ENCODE measurements around the gene ATP11A.
"Not testable (repeated sequence)": the region's sequence is repeated elsewhere in the genome, so short reads cannot be mapped to it uniquely, and the experiment has no call there.

Gene ATP11A

GRCh38 chr13:112693831-112694497 is 4.1 kb downstream of the ATP11A start:
- no peak for DNase-seq

GRCh38 chr13:112695121-112695520 is 5.3 kb downstream of the ATP11A start:
- no peak for DNase-seq

- no peak for DNase-seq
Measured at GRCh38 chr13:112696001-112696868, 6.4 kb downstream of the ATP11A start.

GRCh38 chr13:112696869-112697465 is 7.1 kb downstream of the ATP11A start:
- no peak for DNase-seq

- DNase-seq: no peak
Measured at GRCh38 chr13:112697756-112698655, 8.2 kb downstream of the ATP11A start.

DNA sequence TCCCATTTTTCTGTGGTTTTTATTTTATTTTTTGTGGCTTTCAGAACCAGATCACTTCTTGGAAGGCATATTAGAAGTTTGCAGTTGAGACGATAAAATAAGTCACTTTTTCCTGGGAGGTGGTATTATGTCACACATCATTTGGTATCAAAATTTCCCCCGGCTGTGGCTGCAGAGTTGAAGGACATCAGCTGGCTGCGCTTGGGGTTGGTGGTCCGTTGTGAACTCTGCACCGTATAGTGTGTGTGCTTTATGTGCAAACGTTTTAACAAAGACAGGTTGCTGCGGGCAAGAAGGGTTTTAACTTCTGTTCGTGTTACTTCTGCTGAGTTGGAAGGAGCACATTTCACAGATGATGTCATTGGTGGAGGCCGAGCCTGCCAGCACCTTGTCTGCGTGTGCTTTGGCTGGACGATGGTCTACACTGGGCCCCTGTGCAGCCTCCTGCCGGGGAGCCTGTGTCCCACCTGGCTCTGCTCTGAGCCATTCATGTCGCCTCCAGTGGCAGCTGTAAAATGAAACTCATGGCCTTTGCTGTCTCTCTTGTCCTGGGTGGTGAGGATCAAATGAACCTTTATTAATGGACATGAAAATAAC is 9.6 kb downstream of the ATP11A start:
- no peak for DNase-seq

GRCh38 chr13:112700291-112701060 is 10.6 kb downstream of the ATP11A start:
- no peak for DNase-seq

- DNase-seq: no peak
Measured at GRCh38 chr13:112702341-112702985, 12.6 kb downstream of the ATP11A start.

GRCh38 chr13:112702986-112703379 is 13.1 kb downstream of the ATP11A start:
- no peak for DNase-seq

DNA sequence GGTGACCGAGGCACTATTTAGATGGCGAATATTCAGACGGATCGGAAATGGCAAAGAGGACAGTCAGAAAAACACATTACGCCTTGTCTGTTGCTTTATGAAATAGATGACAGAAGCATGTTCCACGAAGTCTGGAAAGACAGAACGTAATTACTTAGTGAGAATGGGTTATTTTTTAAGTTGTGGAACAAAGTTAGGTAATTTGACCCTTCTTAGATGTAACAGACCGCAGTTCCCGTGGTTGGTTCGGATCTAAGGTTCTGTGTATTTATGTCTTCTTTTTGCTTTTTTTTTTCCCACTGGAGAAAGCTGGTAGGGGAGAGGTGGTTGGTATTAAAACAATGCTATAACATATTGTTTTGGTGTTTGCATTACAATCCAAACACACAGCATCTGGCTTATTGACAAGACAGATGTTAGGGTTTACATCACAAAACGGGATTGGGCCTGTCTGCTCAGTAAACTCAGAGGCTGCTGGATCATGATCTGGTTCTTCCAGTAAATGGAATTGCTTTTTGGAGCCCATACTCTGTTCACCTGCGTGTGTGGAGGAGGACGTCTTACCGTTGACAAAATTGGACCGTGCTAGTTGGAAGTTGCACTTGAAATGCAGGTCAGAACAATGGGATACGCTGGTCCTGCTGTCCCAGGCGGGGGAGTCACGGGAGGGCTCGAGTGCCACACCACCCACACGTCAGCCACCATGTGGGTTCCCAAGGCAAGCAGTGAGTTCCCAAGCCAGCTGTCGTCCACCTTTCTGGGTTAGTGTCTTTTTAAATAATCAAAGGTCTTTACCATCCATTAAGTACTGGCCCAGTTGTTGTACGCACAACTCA is 13.8 kb downstream of the ATP11A start:
- DNase-seq: no peak

DNA sequence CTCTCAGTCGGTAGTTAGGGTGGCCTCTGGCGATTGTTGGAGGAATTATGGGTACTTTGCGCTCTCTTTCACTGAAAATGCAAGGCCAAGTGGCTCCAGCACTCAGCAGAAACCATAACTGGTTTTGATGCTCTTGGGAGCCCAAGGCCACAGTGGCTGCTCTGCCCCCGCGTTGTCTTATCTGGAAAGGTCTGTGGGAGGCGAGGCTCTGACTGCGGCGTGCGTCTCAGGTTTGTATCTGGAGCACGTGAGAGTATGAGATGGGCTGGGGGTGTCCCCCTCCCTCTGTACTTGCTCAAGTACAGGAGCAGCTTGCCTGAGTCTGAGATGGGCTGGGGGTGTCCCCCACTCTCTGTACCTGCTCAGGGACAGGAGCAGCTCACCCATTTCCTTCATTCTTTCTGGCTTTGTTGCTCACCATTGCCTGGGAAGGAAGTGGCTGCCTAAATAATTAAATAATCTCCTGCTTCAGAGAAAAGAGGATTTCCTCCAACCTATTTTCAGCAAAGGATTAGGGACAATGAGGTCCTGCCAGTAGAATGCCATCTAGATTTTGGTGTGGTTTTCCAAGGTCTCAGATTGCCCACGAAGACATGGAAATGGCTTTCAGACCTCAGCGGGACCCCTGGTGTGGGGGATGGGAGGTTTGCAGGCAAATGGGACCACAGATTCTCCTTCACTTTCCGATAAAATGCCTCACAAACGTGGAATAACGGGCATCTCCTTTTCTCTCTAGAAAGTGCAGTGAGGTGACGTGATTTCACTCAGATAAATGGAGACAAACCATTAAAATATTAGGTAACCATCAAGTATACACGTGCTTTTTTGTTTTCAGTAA is 14.7 kb downstream of the ATP11A start:
- DNase-seq: no peak

GRCh38 chr13:112705286-112705685 is 15.4 kb downstream of the ATP11A start:
- DNase-seq: no peak

GRCh38 chr13:112706171-112706570 is 16.3 kb downstream of the ATP11A start:
- no peak for DNase-seq

- DNase-seq: no peak
Measured at GRCh38 chr13:112708560-112709240, 18.9 kb downstream of the ATP11A start.

- DNase-seq: not testable (repeated sequence)
Measured at GRCh38 chr13:112709316-112709715, 19.5 kb downstream of the ATP11A start.

- no peak for DNase-seq
Measured at GRCh38 chr13:112709825-112710783, 20.3 kb downstream of the ATP11A start.

- no peak for DNase-seq
Measured at GRCh38 chr13:112710855-112711527, 21.2 kb downstream of the ATP11A start.
